Natural killer cell (primary cell): ENCODE results near the gene ATP10A. TPM values are rescaled to one million over a fixed set of nuclear protein-coding genes. Genes with fewer than 3 reads are reported as not detected.

Source experiments
- ATAC-seq, 3 donors: fragments of 150-1000 bp in 2 of 3; fragments of 200-7000 bp in 1 of 3; cut with Tn5 transposase; 1 replicate in 1 of 3; 2 replicates in 2 of 3; pipeline ENCODE4 v1.10.0; 2021; ENCODE audit warnings: mild to moderate bottlenecking in 2 of 3, moderate library complexity in 2 of 3
- DNase-seq, 2 donors: peaks; one replicate each; pipeline versions ENCODE4 v3.0.0 to v3.0.0-alpha.2; 2013 to 2021; ENCODE audit warnings: mixed read lengths in 1 of 2
- H3K27ac ChIP-seq: one replicate; pipeline ENCODE4 v1.5.1; 2013; ENCODE audit warnings: mild to moderate bottlenecking, low read length
- H3K27me3 ChIP-seq: one replicate; pipeline ENCODE4 v1.6.1; 2013; ENCODE audit warnings: low read length; ENCODE audit not compliant: control insufficient read depth, insufficient read depth
- H3K36me3 ChIP-seq: one replicate; pipeline ENCODE4 v1.6.1; 2013; ENCODE audit warnings: low read length; ENCODE audit not compliant: control insufficient read depth, insufficient read depth
- H3K4me1 ChIP-seq: one replicate; pipeline ENCODE4 v1.6.1; 2013; ENCODE audit warnings: low read length; ENCODE audit not compliant: control insufficient read depth, insufficient read depth
- H3K4me3 ChIP-seq: one replicate; pipeline ENCODE4 v1.5.1; 2013; ENCODE audit warnings: low read length
- H3K9me3 ChIP-seq: one replicate; pipeline ENCODE4 v1.6.1; 2013; ENCODE audit warnings: low read length; ENCODE audit not compliant: control insufficient read depth, insufficient read depth
- H3K27ac Mint-ChIP-seq, 2 donors: one replicate each; pipeline ENCODE4 v1.8.0; 2022; ENCODE audit warnings: mild to moderate bottlenecking in 2 of 2, mixed read lengths in 2 of 2, moderate library complexity in 1 of 2
- H3K27me3 Mint-ChIP-seq, 2 donors: one replicate each; pipeline ENCODE4 v1.8.0; 2022; ENCODE audit warnings: low read depth in 2 of 2, mixed read lengths in 2 of 2
- H3K36me3 Mint-ChIP-seq: one replicate; pipeline ENCODE4 v1.8.0; 2022; ENCODE audit warnings: mixed read lengths
- H3K4me1 Mint-ChIP-seq, 2 donors: one replicate each; pipeline ENCODE4 v1.8.0; 2022; ENCODE audit warnings: mixed read lengths in 2 of 2
- H3K4me3 Mint-ChIP-seq: one replicate; pipeline ENCODE4 v1.8.0; 2022; ENCODE audit warnings: mild to moderate bottlenecking, moderate library complexity, mixed read lengths
- H3K9me3 Mint-ChIP-seq, 2 donors: one replicate each; pipeline ENCODE4 v1.8.0; 2022; ENCODE audit warnings: mixed read lengths in 2 of 2
- CTCF ChIP-seq: fragments of 200-600 bp; IDR thresholded peaks from one replicate; pipeline ENCODE4 v1.8.0; 2022; ENCODE audit warnings: antibody characterized with exemption
- WGBS: methylation state at CpG from one replicate; pipeline ENCODE4 v1.1.7; 2013; ENCODE audit warnings: missing lambda C conversion rate; ENCODE audit not compliant: insufficient coverage; 5-methylcytosine and 5-hydroxymethylcytosine counted together
- intact Hi-C: fragments of 100-400 bp; cut with micrococcal nuclease; formaldehyde crosslinking; loops from one replicate; pipeline ENCODE4 v1.14.2; 2022
- total RNA-seq, 4 donors: library from RNA; stranded (reverse); fragments of 120-200 nt in 1 of 4; gene quantifications; one replicate each; pipeline versions ENCODE4 v1.2.3 to v1.2.4, GENCODE V29; 2013 to 2022

The ATP10A gene
- total RNA-seq, 3 donors from 2014 or later (not counting 1 experiment from before 2014, with no cell fraction given) = 50.1 to 67.0 (median 51.2) TPM

- no peaks in the 10 kb centered on the region for H3K36me3 Mint-ChIP-seq
- Histone ChIP-seq H3K27ac (no peak overlapping the region), H3K9me3 (no peaks in the 10 kb centered on the region), H3K27me3 (no peaks in the 10 kb centered on the region), H3K36me3 (no peaks in the 10 kb centered on the region), H3K4me3 (no peak overlapping the region), H3K4me1 (peaks cover 41% of the 10 kb centered on the region)
- WGBS = 92% methylated on average over 2 of the region's 2 CpGs
- H3K9me3 Mint-ChIP-seq = no peaks in the 10 kb centered on the region
- no peak for TF ChIP-seq CTCF
- DNase-seq (no peak), ATAC-seq (no peak)
- peak overlapping the region; percentile 51 to 58 for H3K27ac Mint-ChIP-seq
- no peaks in the 10 kb centered on the region for H3K27me3 Mint-ChIP-seq
- no peak overlapping the region for H3K4me3 Mint-ChIP-seq
- H3K4me1 Mint-ChIP-seq = peaks cover 71 to 76% of the 10 kb centered on the region in 2 donors
- intact Hi-C loops = no loop called here
Observed at GRCh38 chr15:25787381-25787780, 75.7 kb downstream of the ATP10A start.

- no peak for DNase-seq
- no peak overlapping the region for H3K27ac ChIP-seq
- peaks cover 37% of the 10 kb centered on the region for H3K4me1 ChIP-seq
- no peak for ATAC-seq
- no peaks in the 10 kb centered on the region for H3K27me3 ChIP-seq
- H3K4me3 ChIP-seq = no peak overlapping the region
- H3K9me3 ChIP-seq = no peaks in the 10 kb centered on the region
- no peaks in the 10 kb centered on the region for H3K9me3 Mint-ChIP-seq
- 83% methylated on average over 14 of the region's 14 CpGs for WGBS
- H3K36me3 ChIP-seq = no peaks in the 10 kb centered on the region
- TF ChIP-seq CTCF = no peak
- peak overlapping the region; percentile 53 to 84 for H3K27ac Mint-ChIP-seq
- intact Hi-C loops = no loop called here
- H3K27me3 Mint-ChIP-seq = no peaks in the 10 kb centered on the region
- H3K36me3 Mint-ChIP-seq = no peaks in the 10 kb centered on the region
- no peak overlapping the region for H3K4me3 Mint-ChIP-seq
- peaks cover 64 to 65% of the 10 kb centered on the region in 2 donors for H3K4me1 Mint-ChIP-seq
Observed at GRCh38 chr15:25786040-25786439, 77.1 kb downstream of the ATP10A start.

GRCh38 chr15:25785641-25786025 lies 77.5 kb downstream of the ATP10A start:
- intact Hi-C loops = no loop called here
- DNase-seq (no peak), ATAC-seq (no peak)
- no peak overlapping the region for H3K4me3 ChIP-seq
- H3K27me3 Mint-ChIP-seq = no peaks in the 10 kb centered on the region
- no peak overlapping the region for H3K27ac ChIP-seq
- peak overlapping the region; percentile 53 to 84 for H3K27ac Mint-ChIP-seq
- peaks cover 60 to 61% of the 10 kb centered on the region in 2 donors for H3K4me1 Mint-ChIP-seq
- no peaks in the 10 kb centered on the region for H3K27me3 ChIP-seq
- H3K9me3 ChIP-seq = no peaks in the 10 kb centered on the region
- no peak for TF ChIP-seq CTCF
- no peaks in the 10 kb centered on the region for H3K36me3 Mint-ChIP-seq
- H3K4me1 ChIP-seq = peaks cover 37% of the 10 kb centered on the region
- 51% methylated on average over 9 of the region's 9 CpGs for WGBS
- peak overlapping the region; percentile 40 for H3K4me3 Mint-ChIP-seq
- H3K9me3 Mint-ChIP-seq = no peaks in the 10 kb centered on the region
- peaks cover under 1% of the 10 kb centered on the region for H3K36me3 ChIP-seq

GRCh38 chr15:25784876-25785640 lies 78.1 kb downstream of the ATP10A start:
- H3K27me3 ChIP-seq = no peaks in the 10 kb centered on the region
- no peak for DNase-seq
- Mint-ChIP-seq H3K4me3 (no peak overlapping the region), H3K27ac (peak overlapping the region; percentile 53 to 84), H3K9me3 (no peaks in the 10 kb centered on the region), H3K36me3 (no peaks in the 10 kb centered on the region), H3K27me3 (no peaks in the 10 kb centered on the region), H3K4me1 (peaks cover 55% of the 10 kb centered on the region in 2 donors)
- H3K4me3 ChIP-seq = no peak overlapping the region
- H3K4me1 ChIP-seq = peaks cover 37% of the 10 kb centered on the region
- no peak for TF ChIP-seq CTCF
- intact Hi-C loops = no loop called here
- no peak overlapping the region for H3K27ac ChIP-seq
- ATAC-seq = no peak
- WGBS = 89% methylated on average over 17 of the region's 17 CpGs
- H3K36me3 ChIP-seq = peaks cover 6% of the 10 kb centered on the region
- H3K9me3 ChIP-seq = no peaks in the 10 kb centered on the region
